Measurements from ENCODE around the gene CPLANE1.
"Not testable (repeated sequence)": the region's sequence is repeated elsewhere in the genome, so short reads cannot be mapped to it uniquely, and the experiment has no call there.

The CPLANE1 gene

GRCh38 chr5:37086466-37087173 is 162.6 kb downstream of the CPLANE1 start:
- TF ChIP-seq POLR2A (IDR thresholded peaks at IDR 0.05; ENCODE audit: low read depth, low read length): no peak
- no peak for DNase-seq (ENCODE audit: insufficient read length, low spot score)
- FAIRE-seq: no peak

- DNase-seq (ENCODE audit: insufficient read length, low spot score); FAIRE-seq: not testable (repeated sequence)
These were observed 163.2 kb downstream of the CPLANE1 start for GRCh38 chr5:37086026-37086425.

- not testable (repeated sequence) for FAIRE-seq
These were observed 166.2 kb downstream of the CPLANE1 start for GRCh38 chr5:37082977-37083376.

GRCh38 chr5:37080697-37081096 is 168.5 kb downstream of the CPLANE1 start:
- TF ChIP-seq POLR2A (IDR thresholded peaks at IDR 0.05; ENCODE audit: low read depth, low read length): no peak

More at GRCh38 chr5:37082977-37083376, 166.2 kb downstream of the CPLANE1 start:
- DNase-seq (ENCODE audit: insufficient read length, low spot score): not testable (repeated sequence)

GRCh38 chr5:37077146-37077545 is 172.0 kb downstream of the CPLANE1 start:
- FAIRE-seq (no peak), DNase-seq (ENCODE audit: insufficient read length, low spot score) (no peak)
- TF ChIP-seq POLR2A (IDR thresholded peaks at IDR 0.05; ENCODE audit: low read depth, low read length): no peak

More at GRCh38 chr5:37080697-37081096, 168.5 kb downstream of the CPLANE1 start:
- FAIRE-seq (no peak), DNase-seq (ENCODE audit: insufficient read length, low spot score) (no peak)

GRCh38 chr5:37075399-37075950 is 173.7 kb downstream of the CPLANE1 start:
- FAIRE-seq (no peak), DNase-seq (ENCODE audit: insufficient read length, low spot score) (no peak)
- TF ChIP-seq POLR2A (IDR thresholded peaks at IDR 0.05; ENCODE audit: low read depth, low read length): no peak

GRCh38 chr5:37071901-37072581 is 177.1 kb downstream of the CPLANE1 start:
- no peak for TF ChIP-seq POLR2A (IDR thresholded peaks at IDR 0.05; ENCODE audit: low read depth, low read length)
- peak; percentile 96 for FAIRE-seq
- DNase-seq (ENCODE audit: insufficient read length, low spot score): peak; percentile 14

- FAIRE-seq: no peak
- no peak for DNase-seq (ENCODE audit: insufficient read length, low spot score)
- no peak for TF ChIP-seq POLR2A (IDR thresholded peaks at IDR 0.05; ENCODE audit: low read depth, low read length)
These were observed 177.7 kb downstream of the CPLANE1 start for GRCh38 chr5:37071487-37071886.

- TF ChIP-seq POLR2A (IDR thresholded peaks at IDR 0.05; ENCODE audit: low read depth, low read length): no peak
- FAIRE-seq (peak; percentile 23), DNase-seq (ENCODE audit: insufficient read length, low spot score) (no peak)
These were observed 184.7 kb downstream of the CPLANE1 start for GRCh38 chr5:37064442-37064841.

GRCh38 chr5:37063739-37064138 is 185.4 kb downstream of the CPLANE1 start:
- no peak for TF ChIP-seq POLR2A (IDR thresholded peaks at IDR 0.05; ENCODE audit: low read depth, low read length)
- DNase-seq (ENCODE audit: insufficient read length, low spot score) (no peak), FAIRE-seq (no peak)

- FAIRE-seq: no peak
- no peak for DNase-seq (ENCODE audit: insufficient read length, low spot score)
- TF ChIP-seq POLR2A (IDR thresholded peaks at IDR 0.05; ENCODE audit: low read depth, low read length): no peak
These were observed 189.1 kb downstream of the CPLANE1 start for GRCh38 chr5:37060030-37060429.

- DNase-seq (ENCODE audit: insufficient read length, low spot score): no peak
- no peak for TF ChIP-seq POLR2A (IDR thresholded peaks at IDR 0.05; ENCODE audit: low read depth, low read length)
- FAIRE-seq: no peak
These were observed 192.4 kb downstream of the CPLANE1 start for GRCh38 chr5:37056762-37057161.
